HG03439 (cell line): ENCODE measurements around the gene AFF2.

Source experiments
- ATAC-seq: cut with Tn5 transposase; IDR thresholded peaks from one replicate; pipeline ENCODE4 v1.9.1; 2021; ENCODE audit warnings: mild to moderate bottlenecking, moderate library complexity; ENCODE audit not compliant: unreplicated experiment

Gene AFF2

GRCh38 chrX:148715361-148715760, 214.9 kb downstream of the AFF2 start:
- no peak for ATAC-seq

DNA sequence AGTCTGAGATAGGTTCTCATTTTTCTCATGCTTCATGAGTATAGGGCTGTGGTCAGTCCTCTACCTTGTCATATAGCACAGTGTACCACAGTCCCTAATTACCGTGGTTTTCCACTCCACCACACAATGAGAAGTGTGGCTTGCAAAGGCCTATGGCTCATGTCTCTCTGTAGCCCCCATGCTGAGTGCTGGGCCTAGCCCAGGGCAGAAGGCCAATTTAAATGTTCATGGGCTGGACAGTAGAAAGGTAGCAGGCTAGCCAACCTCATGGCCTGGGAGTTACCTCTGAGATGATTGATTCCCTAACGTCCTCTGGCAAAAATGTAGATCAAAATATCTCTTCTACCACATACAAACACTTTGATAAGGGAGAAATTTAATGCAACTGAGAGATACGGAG, 222.5 kb downstream of the AFF2 start:
- ATAC-seq: no peak

DNA sequence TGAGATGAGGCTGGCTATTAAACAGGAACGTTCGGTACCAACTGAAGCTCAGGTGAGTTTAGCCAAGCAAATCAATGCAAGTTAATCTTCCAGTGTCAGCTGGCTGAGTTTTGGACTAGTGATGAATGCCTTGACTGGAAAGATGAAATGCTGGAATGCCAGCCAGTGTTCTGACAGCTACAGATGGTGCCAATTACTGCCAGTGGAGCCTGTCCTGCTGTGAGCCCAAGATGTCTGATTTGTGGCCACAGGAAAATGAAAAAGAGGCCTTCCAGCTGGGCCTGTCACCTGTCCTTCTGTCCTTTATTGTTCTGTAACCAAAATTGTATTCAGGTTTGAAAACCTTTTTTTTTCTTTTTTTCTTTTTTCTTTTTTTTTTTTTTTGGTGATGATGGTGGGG, 223.1 kb downstream of the AFF2 start:
- no peak for ATAC-seq

GRCh38 chrX:148728901-148729300, 228.5 kb downstream of the AFF2 start:
- no peak for ATAC-seq

DNA sequence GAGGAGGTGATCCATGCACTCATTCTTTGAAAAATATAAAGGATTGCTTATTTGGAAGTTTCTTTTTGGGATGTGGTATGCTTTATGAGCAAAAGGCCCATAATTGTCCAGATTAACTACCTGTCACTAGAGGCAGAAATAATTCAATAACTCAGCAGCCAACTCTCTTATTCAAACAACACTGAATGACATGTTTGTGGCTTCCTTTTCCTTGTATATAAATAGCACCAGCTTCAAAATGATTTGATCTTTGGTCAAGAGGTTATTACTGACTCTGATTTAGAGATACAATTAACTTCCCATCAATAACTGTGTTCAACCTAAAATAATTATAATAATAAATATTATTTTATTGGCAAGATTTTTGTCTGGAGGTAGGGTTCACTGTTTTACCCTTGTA, 232.3 kb downstream of the AFF2 start:
- ATAC-seq: no peak

DNA sequence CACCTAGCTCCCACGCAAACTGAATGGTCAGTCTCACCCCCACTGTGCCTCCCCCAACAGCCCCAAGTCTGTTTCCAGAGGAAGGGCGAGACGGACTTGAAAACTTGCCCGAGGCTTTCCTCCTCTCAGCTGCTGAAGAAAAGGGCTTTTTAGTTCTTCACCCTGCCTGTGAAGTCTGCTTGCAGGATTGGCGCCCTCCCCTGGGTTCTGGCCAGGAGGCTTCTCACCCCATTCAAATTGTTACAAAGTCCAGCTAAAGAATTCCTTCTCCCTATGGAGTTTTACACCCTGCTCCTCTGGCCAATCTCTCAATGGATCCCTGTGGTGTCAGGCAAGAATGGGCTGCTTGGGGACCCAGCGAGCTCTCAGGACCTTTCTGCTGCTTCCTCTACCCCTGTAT, 241.0 kb downstream of the AFF2 start:
- no peak for ATAC-seq

DNA sequence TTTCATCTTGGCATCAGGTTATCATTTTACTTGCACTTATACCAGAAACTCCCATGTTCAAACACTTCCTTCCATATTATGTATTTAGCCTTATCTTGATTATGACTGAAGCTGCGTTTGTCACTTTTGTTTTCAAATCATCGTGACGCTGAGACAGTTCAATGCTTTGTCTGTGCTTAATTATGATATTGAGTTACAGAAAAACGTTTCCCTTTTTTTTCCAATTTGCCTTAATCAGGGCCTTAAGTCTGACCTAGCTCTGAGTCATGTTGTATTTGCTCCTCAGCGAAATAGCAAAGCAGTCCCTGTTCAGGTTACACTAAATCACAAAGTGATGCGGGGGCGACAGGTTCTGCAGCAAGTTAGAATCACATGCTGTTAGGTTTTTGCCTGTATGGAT, 254.7 kb downstream of the AFF2 start:
- no peak for ATAC-seq

GRCh38 chrX:148763896-148764295, 263.5 kb downstream of the AFF2 start:
- ATAC-seq: no peak

DNA sequence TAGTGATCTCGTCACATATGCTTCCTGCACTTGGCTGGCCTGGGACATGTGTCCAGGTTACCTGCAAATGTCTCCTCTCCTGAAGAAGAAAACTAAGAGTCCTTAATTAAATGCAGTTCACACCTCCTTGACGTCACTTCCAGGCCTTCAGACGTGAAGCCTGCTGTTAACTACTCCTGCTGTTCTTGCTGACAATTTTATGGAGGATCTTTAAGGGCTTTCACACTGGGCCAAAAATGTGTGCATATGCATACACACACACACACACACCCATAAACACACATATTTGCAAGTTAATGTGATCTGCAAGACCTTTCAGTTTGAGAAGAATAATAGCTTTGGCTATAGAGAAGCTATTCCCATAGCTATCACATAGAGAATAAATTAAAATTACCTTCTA, 267.9 kb downstream of the AFF2 start:
- ATAC-seq: no peak

- ATAC-seq: no peak
These were observed 271.0 kb downstream of the AFF2 start for GRCh38 chrX:148771440-148771839.

- no peak for ATAC-seq
These were observed 273.9 kb downstream of the AFF2 start for GRCh38 chrX:148774276-148774675.

DNA sequence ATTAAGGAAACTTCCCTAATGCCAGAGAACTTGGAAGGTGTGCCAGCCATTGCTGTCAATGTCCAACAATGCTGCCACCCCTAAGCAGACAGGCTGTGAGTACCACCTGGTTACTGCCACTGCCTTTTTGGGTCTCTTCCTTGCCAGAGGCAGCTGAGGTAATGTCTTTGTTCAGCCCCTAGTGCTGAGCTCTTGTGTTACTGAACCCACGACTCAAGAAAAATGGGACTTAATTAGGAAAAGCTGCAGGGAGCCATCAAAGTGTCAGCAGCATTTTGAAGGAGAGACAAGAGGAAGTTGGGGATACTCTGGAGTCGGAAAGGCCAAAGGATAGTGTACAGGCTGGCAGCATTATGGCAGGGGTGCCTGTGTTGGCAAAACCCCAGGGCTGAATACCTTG, 283.7 kb downstream of the AFF2 start:
- ATAC-seq: no peak

GRCh38 chrX:148784856-148785255, 284.4 kb downstream of the AFF2 start:
- ATAC-seq: peak; percentile 98

DNA sequence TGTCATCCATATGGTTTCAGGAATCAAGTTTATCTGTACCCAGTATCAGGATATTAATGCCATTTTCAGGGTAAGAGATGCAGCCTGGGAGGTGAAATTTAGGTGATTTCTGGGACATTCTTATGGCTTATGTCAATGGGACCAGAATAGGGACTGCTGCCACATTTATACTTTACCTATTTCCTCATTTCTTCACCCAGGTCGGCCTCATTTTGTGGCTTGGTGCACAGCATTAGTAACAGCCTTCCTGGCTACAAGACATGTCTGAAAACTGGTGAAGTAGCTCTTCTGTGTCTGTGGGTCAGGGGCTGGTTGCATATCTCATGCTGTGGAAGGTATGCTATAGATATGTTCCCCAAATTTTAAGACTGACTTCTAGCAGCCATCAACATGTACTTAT, 284.8 kb downstream of the AFF2 start:
- ATAC-seq: peak; percentile 36

DNA sequence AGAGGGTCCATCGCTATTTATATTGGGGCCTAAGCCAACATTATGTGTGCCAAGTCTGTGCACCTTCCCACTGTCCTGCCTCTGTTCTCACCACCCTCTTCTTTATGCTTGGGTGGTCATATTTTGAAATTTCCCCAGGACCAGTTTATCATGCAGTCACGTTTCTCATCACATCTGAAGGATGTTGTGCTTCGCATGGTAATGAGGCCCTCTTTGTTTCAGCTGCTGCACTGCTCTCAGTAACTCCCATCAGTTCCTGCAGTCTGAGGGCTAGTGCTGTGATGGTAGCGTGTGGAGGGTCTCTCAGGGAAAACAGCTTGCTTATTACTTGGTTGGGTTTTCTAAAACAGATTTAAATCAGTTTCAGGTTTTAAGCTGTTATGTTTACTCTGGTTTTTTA, 288.0 kb downstream of the AFF2 start:
- ATAC-seq: no peak

- ATAC-seq: no peak
These were observed 293.9 kb downstream of the AFF2 start for GRCh38 chrX:148794350-148794749.

- ATAC-seq: no peak
These were observed 304.4 kb downstream of the AFF2 start for GRCh38 chrX:148804579-148805355.

DNA sequence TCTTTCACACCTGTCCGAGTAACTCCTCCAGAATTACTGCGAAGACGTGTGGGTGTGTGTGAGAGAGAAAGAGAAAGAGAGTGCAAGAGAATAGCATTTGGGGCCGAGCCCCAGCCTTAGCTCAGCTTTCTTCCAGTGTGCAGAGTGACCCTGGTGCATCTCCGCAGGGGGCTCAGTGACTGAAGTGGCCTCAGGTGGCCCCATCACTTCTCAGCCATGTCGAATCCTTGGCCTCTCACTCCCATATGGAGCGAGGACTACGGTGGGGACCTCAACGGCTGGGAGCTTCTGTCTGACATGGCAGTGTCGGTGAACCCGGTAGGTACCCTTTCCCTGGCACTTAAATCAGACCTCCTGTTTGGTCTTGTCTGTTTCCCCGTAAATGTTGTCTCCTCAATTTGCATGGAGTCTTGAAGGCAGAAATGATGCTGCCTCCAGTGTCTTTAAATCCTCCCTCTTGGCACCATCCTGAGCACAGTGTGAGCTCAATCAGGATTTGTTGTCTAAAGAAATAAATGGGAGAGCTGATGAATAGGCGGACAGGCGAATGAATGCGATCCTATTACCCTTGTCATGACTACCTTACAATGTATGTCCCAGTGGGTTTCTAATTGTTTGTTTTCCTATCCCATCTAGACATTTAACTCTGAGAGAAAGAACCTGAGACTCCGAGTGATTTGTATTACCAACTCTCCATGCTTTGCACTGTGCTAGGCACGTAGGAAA, 305.9 kb downstream of the AFF2 start:
- no peak for ATAC-seq

GRCh38 chrX:148808833-148809232, 308.4 kb downstream of the AFF2 start:
- ATAC-seq: no peak

DNA sequence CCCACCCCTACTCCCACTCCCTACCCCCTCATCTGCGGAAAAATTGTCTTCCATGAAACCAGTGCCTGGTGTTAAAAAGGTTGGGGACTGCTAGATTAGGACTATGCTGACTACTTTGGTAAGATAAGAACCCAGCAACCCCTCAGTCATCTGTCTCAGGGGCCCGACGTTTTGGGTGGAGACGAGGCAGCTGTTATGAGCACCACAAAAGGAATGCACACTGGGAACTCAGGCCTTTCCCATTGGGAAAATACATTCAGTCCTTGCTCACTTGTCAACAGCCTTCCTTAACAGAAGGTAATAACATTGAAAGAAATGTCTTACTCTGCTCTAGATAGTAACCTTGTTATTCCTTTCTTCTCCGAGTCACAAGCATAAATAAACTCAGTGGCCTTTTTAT, 310.8 kb downstream of the AFF2 start:
- ATAC-seq: no peak

- no peak for ATAC-seq
These were observed 313.0 kb downstream of the AFF2 start for GRCh38 chrX:148813422-148813821.

- ATAC-seq: no peak
These were observed 313.6 kb downstream of the AFF2 start for GRCh38 chrX:148813967-148814366.
